ENCODE data around the gene SLC6A12. TPM values are rescaled to one million over a fixed set of nuclear protein-coding genes. Genes with fewer than 3 reads are reported as not detected.

Gene SLC6A12
- total and polyA plus RNA-seq, 8 donors = 0.37 to 8.4 (median 1.4) TPM

DNA sequence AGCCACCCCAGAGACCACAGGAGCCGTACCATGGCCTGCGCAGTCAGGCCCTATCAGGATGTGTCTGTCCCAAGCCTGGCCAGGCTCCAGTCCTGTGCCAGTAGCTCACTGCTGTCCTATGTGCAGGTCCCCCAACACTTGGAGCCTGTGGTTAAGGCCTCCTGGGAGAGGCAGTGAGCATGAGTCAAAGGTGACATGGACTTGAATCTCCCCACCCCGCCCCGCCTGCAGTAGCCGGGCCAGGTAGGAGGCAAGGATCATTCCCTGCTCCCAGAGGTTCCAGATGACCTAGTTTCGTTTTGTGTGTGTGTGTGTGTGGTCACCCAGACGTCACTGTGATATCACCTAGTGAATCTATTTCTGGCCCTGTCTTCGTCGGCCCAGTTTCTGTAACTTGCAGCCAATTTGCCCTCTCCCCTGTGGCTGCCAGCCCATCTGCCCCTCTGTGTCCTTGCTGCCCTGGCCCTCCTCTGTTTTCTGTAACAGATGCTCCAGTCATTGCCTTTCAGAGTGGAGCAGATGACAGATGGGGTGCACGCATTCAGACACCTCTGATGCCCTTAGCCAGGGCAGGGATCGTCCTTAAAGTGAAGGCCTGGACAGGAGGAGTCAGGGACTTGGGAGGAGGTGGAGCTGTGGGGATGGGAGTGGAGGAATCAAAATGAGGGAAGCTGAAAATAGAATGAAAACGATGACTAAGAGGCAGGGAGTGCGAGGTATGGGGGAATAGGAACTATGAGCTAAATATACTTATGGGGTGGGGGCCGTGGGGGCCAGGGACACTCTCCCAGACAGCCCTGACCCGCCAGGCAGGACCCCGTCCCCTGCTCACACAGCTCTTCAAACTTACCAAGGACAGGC, 37.4 kb downstream of the SLC6A12 start:
- Histone ChIP-seq H3K4me1 (no peaks in the 10 kb centered on the region), H3K4me3 (no peak overlapping the region), H3K27ac (no peak overlapping the region), H3K36me3 (no peaks in the 10 kb centered on the region), H3K9me3 (no peaks in the 10 kb centered on the region), H3K27me3 (no peaks in the 10 kb centered on the region)
- WGBS, 2 donors = 64 to 77% methylated on average over 16 of the region's 16 CpGs
- intact Hi-C loops (cut with DNase I) = no loop called here
- FAIRE-seq (no peak), DNase-seq (peak in 1 of 6 donors; percentile 53), ATAC-seq (peak in 3 of 4 donors; percentile 7 to 58 (median 51))
- TF ChIP-seq, protein P1, sequence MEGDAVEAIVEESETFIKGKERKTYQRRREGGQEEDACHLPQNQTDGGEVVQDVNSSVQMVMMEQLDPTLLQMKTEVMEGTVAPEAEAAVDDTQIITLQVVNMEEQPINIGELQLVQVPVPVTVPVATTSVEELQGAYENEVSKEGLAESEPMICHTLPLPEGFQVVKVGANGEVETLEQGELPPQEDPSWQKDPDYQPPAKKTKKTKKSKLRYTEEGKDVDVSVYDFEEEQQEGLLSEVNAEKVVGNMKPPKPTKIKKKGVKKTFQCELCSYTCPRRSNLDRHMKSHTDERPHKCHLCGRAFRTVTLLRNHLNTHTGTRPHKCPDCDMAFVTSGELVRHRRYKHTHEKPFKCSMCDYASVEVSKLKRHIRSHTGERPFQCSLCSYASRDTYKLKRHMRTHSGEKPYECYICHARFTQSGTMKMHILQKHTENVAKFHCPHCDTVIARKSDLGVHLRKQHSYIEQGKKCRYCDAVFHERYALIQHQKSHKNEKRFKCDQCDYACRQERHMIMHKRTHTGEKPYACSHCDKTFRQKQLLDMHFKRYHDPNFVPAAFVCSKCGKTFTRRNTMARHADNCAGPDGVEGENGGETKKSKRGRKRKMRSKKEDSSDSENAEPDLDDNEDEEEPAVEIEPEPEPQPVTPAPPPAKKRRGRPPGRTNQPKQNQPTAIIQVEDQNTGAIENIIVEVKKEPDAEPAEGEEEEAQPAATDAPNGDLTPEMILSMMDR (IDR thresholded peaks at IDR 0.05) = no peak

DNA sequence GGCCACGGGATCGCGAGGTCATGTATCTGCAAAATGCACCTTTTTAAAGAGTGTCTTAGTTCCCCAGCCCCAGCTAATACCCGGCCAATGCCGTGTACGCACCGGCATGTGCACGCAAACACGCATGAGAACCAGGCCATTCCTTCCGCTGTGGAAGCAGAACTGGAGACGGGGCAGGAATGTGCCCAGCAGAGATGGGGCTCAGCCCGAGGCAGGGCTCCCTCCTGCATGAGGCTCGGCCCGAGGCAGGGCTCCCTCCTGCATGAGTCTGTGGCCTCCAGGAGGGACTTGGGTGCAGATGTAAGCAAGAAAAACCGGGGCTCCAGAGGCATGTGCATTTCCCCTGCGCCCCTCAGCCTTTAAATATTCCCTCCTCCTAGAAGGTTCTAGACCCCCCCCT, 38.2 kb downstream of the SLC6A12 start:
- no peak overlapping the region for H3K27ac ChIP-seq
- H3K4me1 ChIP-seq = no peaks in the 10 kb centered on the region

DNA sequence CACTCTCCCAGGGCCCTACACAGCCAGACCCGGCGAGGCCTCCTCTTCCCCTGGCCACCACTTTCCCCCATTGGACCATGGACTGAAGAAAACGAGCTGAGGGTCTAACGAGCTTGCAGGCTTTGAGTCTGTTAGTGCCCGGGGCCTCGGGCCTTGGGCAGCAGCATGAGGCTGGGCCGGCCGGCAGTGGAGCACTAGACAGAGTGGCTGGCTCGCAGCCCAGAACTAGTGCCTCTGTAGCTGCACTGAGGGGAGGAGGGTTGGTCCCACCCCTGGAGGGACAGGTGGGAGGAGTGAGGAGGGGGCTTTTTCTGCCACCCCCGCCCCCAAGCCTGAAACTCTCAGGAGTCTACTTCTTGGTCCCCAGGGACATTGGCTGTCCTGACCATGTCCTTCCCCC, 38.7 kb downstream of the SLC6A12 start:
- intact Hi-C loops (cut with DNase I) = no loop called here
- H3K4me1 ChIP-seq = no peaks in the 10 kb centered on the region
- WGBS, 2 donors = 35 to 36% methylated on average over 10 of the region's 10 CpGs
- H3K9me3 ChIP-seq = no peaks in the 10 kb centered on the region
- no peak overlapping the region for H3K4me3 ChIP-seq
- peak in 1 of 6 donors; percentile 66 for DNase-seq
- H3K36me3 ChIP-seq = no peaks in the 10 kb centered on the region
- H3K27me3 ChIP-seq = no peaks in the 10 kb centered on the region
- H3K27ac ChIP-seq = no peak overlapping the region
- TF ChIP-seq, protein P1 (IDR thresholded peaks at IDR 0.05) = no peak
- peak in 1 of 4 donors; percentile 39 for ATAC-seq
- FAIRE-seq = no peak

More for the DNA sequence above, 38.2 kb downstream of the SLC6A12 start:
- Histone ChIP-seq H3K27me3 (no peaks in the 10 kb centered on the region), H3K9me3 (no peaks in the 10 kb centered on the region), H3K4me3 (no peak overlapping the region), H3K36me3 (no peaks in the 10 kb centered on the region)
- TF ChIP-seq, protein P1 (IDR thresholded peaks at IDR 0.05) = no peak
- ATAC-seq = no peak
- peak in 1 of 6 donors; percentile 43 for DNase-seq
- FAIRE-seq = no peak
- intact Hi-C loops (cut with DNase I) = no loop called here
- 77 to 80% methylated on average over 16 of the region's 16 CpGs for WGBS, 2 donors

DNA sequence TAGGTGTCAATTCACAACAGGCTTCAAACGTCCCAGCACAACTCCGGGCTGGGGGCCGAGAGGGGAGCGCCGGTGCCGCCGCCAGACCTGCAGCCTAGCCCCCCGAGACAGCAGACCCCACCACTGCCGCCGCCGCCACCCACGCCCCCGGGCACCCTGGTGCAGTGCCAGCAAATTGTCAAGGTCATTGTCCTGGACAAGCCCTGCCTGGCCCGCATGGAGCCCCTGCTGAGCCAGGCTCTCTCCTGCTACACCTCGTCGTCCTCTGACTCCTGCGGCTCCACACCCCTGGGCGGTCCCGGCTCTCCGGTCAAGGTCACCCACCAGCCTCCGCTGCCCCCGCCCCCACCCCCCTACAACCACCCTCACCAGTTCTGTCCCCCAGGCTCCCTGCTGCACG, 39.4 kb downstream of the SLC6A12 start:
- Histone ChIP-seq H3K27me3 (no peaks in the 10 kb centered on the region), H3K36me3 (no peaks in the 10 kb centered on the region), H3K9me3 (no peaks in the 10 kb centered on the region), H3K4me1 (no peaks in the 10 kb centered on the region), H3K4me3 (no peak overlapping the region), H3K27ac (no peak overlapping the region)
- DNase-seq = peak in 1 of 6 donors; percentile 77
- FAIRE-seq = no peak
- peak in 1 of 4 donors; percentile 22 for ATAC-seq
- 32 to 40% methylated on average over 22 to 23 of the region's 23 CpGs for WGBS, 2 donors
- TF ChIP-seq, protein P1 (IDR thresholded peaks at IDR 0.05) = no peak
- intact Hi-C loops (cut with DNase I) = no loop called here

DNA sequence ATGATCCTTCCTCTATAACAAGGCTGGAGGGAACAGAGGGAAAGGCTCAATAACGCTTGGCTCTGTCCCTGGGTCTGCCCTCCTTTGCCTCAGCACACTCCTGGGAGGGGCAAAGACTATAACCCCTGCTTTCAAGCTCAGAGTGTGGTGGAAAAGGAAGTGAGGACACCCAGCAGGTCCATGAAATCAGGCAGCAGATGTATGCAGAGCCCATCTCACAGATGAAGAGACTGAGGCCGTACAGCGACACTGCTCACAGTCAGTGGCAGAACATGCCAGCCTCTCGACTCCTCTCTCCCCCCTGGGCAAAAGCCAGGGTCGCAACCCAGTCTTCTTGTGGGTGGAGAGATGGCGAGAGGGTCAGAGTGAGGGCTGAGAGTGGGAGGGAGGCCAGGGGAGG, 39.8 kb downstream of the SLC6A12 start:
- no peak for ATAC-seq
- Histone ChIP-seq H3K4me1 (no peaks in the 10 kb centered on the region), H3K4me3 (no peak overlapping the region), H3K9me3 (no peaks in the 10 kb centered on the region), H3K27ac (no peak overlapping the region), H3K27me3 (no peaks in the 10 kb centered on the region), H3K36me3 (no peaks in the 10 kb centered on the region)
- TF ChIP-seq, protein P1 (IDR thresholded peaks at IDR 0.05) = no peak
- FAIRE-seq = no peak
- intact Hi-C loops (cut with DNase I) = no loop called here
- WGBS, 2 donors = 66 to 75% methylated on average over 6 of the region's 6 CpGs
- DNase-seq = no peak

All from pancreas (tissue), 10 donors.